GM18868 (cell line): ENCODE measurements around the gene NEB.
"Not testable (repeated sequence)": the region's sequence is repeated elsewhere in the genome, so short reads cannot be mapped to it uniquely, and the experiment has no call there.

Experiments used
- ATAC-seq: cut with Tn5 transposase; IDR thresholded peaks from one replicate; pipeline ENCODE4 v1.9.1; 2021; ENCODE audit warnings: mild to moderate bottlenecking, moderate library complexity; ENCODE audit not compliant: unreplicated experiment

The NEB gene

DNA sequence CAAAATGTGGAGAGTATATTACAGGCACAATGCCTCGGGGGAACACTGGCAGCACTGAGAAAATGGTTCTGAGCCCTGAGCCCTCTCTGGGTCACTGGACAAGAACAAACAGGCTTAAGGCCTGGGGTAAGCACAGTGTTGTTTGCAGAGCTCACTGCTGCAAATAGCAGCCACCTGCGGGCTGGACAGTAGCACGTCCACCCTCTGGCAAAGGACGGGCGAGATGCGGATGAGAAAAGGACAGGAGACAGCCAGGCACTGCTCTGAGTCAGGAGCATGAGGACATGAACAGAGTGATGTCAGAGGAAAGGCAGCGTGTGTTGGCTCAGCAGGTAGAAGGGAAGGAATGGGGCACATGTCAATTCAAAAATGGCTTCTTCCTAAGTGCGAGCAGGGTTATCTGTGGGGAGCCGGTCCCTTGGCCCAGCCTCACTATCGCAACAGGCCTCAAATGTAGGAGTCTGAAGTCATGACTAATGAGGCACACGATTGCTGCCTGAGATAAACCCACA is 25.9 kb upstream of the NEB start:
- ATAC-seq = no peak

DNA sequence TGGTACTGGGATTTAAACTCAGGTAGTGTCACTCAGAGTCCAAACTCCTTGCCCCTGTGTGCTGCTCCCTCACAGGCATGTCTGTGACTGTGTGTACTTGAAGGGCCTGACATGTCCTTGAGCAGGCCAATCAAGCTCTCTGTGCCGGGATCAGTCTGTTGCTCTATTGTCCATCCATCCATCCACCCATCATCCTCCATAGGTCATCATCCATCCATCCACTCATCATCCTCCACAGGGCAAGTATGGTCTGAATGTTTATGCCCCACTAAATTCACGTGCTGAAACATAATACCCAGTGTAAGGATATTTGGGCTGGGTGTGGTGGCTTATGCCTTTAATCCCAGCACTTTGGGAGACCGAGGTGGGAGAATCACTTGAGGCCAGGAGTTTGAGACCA is 24.5 kb upstream of the NEB start:
- ATAC-seq = no peak

DNA sequence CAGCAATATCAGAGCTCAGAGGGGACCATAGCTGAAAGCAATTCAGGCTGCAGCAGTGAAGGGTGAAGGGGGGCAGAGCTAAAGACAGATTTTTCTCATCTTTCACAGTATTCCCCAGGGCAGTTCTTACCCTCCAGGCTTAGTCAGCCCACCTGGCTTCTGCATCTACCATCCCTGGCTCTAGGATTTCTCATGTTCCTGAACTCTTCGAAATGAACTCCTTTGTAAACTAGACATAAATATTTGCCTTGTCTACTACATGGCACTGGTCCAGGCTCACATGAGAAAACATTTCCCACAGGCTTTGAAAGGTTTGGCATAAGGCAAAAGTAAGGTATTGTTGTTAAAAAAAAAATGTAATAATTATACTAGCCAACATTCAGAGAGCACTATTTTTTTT is 23.6 kb upstream of the NEB start:
- no peak for ATAC-seq

DNA sequence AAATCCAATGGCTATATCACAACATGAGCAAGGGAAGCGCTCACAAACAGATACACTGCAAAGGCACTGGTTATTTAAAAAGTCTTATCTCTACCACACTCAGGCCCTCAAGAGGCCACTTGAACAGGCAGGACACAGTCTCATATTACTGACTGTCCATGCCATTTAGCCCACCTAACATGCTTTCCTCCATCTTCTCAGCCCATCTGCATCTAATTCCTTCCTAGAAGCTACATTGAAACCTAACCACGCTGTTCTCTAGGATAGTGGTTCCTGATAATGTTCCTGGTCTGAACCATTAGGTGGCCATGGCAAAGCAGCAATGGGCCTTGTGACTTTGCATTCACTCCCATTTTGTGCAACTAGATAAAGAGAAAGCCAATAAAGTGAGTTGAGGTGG is 22.5 kb upstream of the NEB start:
- no peak for ATAC-seq

DNA sequence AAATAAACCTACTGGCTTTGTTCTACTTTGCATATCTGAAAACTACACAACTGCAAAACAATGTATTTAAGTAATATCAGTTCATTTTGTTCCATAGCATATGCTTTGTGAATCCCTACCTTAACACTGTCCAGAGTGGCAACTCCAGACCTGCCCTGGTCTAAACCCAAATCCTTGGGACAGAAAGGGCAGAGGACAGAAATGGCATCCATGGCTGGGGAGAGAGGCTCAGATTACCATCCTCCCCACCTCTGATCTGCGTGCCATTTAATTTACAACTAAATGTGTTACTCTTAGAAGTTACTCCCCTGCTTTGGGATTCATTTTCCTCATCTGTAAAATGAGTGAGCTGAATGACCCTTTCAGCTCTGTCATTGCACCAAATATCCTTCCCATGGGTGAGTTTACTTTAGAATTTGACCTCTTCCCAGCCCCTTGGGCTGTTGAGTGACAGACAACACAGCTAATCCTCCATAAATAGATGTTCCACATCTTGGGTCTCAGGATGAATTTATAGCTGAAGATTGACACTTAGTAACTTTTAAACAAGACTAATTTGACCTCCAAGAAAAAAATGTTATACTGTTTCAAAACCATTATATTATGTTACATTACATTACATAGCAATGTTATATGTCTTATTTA is 20.1 kb upstream of the NEB start:
- no peak for ATAC-seq

DNA sequence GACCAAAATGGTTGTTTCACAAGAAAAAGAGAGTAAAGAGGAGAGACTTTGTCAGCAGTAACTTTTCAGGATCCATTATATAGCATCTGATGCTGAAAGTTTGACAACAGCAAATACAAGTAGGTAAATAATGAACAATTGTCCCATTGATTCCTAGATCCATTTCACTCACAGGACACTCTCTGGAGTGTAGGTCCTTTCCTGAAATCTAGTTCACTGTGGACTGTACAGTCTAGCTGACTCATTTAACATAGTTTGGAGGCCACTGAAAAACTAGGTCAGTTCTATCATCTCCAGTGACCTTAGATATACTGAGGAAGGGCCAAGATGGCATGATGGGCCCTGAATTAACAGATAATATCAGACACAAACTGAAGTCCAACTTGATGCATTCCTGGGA is 19.3 kb upstream of the NEB start:
- no peak for ATAC-seq

DNA sequence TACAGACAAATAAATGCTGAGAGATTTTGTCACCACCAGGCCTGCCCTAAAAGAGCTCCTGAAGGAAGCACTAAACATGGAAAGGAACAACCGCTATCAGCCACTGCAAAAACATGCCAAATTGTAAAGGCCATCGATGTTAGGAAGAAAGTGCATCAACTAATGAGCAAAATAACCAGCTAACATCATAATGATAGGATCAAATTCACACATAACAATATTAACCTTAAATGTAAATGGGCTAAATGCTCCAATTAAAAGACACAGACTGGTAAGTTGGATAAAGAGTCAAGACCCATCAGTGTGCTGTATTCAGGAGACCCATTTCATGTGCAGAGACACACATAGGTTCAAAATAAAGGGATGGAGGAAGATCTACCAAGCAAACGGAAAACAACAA is 11.0 kb upstream of the NEB start:
- not testable (repeated sequence) for ATAC-seq

DNA sequence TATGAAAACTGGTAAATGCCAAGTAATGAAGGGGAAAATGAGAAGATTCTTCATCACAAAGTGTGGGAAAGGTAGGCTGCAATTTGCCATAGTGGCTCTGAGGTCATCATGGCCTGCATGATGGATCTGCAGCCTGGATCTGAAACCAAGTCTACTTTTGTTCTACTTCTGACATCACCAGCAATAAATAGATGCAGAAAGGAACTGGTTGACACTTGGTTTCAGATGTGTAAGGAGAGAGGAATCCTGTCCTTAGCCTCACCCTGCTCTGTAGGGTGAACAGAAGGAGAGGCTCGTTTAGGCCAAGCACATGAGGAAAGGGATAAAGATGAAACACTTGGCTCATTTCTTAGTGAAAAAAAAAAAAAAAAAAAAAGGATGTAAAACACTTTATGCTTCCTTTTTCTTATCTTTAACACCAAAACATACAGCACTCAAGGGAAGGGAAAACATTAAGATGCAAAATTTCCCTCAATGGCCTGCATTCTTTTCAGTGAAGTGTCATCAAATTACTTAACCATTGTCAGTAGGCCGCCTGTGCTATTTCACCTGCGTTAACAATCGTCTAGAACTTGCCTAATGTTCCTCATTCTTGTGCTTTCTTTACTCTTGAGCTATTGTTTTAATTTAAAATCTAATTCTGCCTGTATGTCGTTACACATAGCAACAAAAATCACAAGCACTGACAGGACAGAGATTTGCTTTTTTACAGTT is 3.9 kb downstream of the NEB start:
- peak; percentile 78 for ATAC-seq

DNA sequence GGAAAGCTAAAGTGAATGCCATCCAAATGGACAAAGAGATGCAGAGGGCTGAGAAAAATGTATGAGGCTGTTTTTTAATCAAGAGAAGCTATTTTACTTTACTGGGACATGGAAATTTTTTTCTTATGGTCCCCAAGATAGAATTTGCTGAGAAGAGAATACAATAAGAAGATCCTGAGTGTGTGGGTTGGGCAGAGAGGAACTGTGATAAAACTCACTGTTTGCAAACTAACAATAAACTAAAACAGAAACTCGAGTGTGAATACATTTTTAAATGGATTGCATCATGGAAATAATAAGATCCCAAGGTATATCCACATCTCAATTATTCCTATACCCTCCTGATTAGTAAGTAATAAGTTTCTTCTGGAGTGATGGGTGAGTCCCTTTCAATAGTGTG is 4.4 kb downstream of the NEB start:
- no peak for ATAC-seq

DNA sequence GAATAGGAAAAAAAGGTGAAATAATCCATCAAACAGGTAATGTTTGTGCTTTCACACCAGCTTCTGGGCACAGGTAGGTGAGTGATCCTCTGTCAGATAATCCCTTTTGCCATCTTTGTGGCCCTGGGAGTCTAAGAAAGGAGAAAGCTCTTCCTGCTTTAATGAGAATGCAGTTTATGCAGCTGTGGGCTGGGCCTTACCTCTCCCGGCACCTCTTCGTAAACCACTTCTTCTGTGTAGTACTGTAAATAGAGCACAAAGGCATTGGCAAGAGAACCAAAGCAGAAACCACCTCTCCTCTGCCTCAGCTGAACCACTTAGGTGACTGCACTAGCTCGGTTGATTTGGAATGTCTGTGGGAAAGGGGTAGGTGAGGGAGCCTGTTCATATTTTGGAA is 4.9 kb downstream of the NEB start:
- ATAC-seq = no peak

DNA sequence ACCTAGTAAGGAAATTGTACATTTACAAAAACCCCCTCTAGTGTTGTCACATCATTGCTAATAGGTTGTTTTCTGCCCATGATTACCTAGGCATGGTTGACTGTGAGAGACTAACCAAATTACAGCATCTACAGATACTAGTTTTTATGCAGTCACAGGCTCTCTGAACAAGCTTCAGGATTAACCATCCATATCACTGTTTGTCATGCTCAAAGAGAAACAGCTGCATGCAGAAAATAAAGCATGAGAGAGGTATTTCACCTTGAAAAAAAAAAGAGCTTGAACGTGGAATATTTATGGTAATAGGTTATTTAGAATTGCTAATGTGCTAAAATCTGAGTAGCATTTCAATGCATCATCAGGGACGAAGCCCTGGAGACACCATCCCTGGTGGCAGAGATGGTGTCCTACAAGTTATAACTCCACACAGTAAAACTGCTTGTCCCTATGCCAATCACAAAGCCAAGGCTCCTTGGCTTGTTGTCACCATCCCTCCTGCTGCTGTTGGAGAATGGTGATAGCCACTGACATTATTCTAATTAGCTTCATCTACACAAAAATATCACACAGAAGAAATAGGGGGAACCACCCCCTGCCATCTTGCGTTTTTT is 5.4 kb downstream of the NEB start:
- peak; percentile 57 for ATAC-seq

DNA sequence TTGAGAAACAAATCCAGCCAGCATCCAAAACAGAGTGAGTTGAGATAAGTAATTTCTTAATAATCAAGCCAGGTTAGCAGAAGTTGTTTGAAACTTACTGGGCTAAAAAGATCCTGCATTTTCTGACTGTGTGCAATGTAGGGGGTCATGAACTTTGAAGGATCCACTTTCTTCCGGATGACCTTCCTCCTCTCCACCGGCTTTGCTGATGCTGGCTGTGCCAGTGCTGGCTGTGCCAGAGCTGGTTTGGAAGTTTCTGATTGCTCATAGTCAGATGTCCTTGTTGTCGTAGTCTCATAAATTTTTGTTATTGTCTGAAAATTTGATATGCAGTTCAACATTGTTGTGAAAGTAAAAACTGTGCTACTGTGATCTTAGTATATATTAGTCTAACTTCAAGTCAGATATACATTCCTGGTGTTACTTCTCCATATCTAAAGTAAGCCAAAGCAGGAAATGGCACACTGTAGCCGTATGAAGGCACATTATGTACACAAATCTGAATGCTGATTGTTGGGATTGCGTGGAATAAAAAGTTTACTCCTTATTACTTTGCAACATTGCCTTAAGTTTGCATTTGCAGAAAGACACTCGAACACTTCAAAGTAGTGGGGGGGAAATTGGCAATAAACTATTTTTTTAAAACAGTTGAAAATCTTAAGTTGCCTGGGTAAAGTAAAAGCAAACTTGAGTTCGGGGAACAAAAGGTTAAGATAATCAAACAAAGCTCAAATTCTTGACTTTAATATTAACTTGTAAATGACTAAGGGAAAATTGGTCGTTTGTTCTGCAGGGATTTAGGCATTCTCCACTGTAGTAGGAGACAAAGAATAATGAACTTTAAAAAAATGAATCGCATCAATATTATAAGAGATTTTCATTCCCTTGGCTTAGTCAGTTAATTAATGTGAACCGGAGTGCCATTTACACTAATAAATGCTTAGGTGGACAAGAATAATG is 6.4 kb downstream of the NEB start:
- ATAC-seq = no peak

DNA sequence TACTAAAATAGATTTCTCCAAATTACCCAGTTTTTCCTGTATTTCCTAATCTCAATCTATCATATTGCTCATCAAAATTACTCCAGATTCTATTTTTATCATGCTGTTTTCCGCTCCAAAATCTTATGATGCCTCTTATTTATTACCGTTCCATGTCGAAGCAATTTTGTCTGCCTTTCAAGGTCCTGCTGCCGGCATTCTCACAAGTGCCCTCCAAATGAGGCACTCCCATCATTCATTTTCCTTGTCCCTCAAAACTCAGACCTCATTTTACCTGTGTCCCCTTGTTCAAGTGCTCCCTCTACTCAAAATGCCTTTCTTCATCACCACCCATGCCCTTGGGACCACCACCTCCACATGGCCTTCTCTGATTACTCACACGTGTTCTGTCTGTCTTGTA is 13.1 kb downstream of the NEB start:
- ATAC-seq = no peak

DNA sequence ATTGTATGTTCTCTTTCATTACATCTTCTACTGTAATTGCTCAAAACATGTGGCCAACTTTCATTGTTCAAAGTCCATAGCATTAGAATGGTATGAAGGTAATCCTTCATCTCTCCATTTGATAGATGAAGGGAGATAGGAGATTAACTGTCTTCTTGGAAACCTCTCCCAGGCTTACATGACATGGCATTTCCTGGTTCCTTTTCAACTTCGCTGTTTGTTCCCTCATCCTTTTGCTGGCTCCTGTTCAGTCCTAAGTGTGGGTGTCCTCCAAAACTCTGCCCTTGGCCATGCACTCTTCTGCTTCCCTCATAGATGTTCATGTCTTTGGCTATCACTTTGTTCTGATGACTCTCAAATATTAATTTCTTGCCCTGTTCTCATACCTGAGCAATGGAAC is 13.8 kb downstream of the NEB start:
- no peak for ATAC-seq

DNA sequence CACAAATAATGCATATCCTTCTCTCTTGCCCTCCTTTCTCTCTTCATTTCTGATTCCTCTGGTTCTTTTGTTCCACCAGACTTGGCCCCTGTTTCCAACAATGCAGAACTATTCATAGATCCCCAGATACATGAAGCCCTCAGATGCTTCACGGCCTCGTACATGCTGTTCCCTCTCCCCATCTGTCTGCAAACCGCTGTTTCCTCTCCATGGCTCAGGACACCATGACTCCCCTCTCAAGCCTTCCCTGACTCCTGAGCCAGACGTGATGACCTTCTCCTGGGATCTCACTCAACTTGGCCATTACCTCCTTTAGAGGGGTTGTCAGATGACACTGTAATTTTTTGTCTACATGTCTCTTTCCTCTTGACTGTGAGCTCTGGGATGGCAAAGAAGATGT is 15.5 kb downstream of the NEB start:
- no peak for ATAC-seq

DNA sequence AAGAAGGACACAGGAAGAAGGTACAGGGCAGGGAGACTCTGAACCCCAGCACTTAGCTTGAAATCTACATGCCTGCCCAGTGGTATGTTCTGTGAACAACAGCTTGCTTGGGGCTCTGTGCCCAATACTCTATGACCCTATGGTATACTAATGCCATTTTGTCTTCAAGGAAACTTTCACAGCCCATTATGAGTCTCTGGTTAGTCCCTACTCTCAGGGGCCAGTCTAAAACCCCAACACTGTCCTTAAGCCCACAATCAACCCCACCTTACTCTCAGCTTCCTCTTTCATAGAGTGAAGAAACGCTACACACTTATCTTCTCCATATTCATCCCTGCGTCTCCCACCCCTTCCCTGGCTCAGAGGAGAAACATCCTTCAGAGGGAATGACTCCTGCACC is 16.0 kb downstream of the NEB start:
- peak; percentile 39 for ATAC-seq

DNA sequence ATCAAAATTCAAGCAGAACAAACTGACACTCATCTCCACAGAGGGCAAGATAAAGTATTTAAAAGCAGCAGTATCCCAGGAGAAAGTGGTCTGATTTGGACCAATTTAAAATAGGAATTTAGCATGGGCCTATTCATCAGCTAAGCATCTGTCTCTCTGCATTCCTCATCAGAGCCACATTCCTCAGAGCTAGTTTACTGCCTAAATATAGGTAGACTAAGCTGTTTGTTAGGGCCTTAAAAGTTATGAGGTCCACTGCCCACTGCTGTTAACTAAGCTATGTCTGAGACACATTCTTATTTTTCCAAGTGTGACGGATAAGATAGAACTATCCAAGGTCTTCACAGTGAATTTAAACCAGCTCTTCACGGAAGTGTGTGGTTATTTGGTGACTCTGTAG is 17.6 kb downstream of the NEB start:
- no peak for ATAC-seq

DNA sequence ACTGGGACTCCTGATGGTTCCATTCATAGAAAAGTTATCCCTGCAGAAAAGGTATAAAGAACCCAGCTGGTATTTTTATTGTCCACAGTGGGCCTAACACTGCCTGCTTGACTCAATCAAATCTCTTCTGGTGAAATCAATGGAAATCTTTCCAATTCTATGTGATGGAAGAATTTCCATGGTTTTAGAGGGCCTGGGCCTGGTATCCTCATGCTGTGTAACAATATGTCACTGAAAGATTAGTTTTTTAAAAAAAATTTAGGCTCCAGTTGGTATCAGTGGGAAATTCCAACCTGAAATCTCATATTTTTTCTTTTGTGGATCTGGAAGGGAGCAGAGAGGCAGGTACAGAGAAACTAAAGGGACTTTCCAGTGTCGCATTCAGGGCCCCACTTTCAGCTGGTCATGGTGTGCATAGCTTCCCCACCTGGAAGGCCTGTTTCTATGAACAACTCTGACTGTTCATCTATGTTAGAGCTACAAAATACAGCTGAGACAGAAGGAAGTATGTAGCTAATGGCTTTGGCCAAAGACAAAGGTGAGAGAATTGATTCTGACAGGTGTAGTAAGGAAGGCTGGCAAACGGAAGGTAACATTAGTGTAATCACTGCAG is 20.9 kb downstream of the NEB start:
- ATAC-seq = peak; percentile 85

DNA sequence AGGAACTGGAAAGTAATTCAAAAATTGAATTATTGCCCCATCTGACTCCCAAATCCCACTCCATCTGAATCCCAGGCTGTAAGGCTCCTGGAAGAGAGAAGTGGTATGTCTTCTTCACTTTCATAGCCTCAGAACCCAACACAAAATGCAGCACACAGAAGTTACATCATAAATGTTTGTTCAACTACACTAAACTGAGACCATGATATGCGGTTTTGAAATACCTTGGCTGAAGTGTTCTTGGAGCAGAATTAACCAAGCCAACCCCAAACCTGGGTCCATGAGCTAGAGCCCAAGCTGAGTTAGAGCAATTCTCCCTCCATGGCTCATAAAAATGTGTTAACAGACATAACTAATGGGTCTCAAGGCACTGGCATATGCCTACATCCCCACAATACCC is 23.3 kb downstream of the NEB start:
- ATAC-seq = no peak

DNA sequence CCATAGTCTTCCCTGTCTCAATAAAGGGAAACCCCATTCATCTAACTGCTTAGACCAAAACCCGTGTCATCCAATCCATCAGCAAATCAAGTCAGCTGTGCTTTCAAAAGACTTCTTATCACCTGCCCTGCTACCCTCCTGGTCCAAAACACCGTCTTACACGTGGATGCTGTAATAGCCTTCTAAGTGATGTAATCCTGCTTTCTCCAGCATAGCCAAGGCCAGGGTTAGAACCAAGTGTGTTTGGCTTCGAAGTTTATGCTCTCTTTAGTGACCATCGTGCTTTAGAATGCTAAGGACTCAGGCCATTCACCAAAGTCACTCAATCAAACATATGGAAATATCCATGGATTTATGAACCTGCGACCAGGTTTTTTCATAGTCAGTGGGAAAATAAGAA is 25.5 kb downstream of the NEB start:
- ATAC-seq = no peak

DNA sequence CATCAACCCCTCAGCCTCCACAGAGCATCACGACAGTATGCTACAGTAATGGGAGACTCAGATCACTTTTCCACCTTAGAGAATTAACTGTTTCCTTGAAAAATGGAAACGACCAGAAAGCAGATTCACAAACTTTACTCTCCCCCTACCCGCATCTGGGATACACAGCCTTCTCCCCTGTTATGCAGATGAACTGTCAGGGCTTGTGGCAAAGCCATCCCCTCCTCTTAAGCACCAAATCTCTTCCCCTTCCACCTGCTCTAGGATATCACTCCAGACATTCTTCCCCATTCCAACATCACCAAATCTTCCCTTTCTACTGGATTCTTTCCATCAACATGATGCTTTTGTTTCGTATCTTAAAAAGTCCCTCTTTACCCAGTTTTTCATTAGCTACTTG is 26.4 kb downstream of the NEB start:
- no peak for ATAC-seq
